ENCODE measurements around the gene HDAC9.

Gene HDAC9

GRCh38 chr7:18861514-18862118 is 366.1 kb downstream of the HDAC9 start:
- no peaks in the 10 kb centered on the region for H3K27me3 ChIP-seq (ENCODE audit: control insufficient read depth, low read length)
- TF ChIP-seq CTCF (IDR thresholded peaks at IDR 0.05; ENCODE audit: low read depth, low read length, poor library complexity, severe bottlenecking) (no peak), EZH2phosphoT487 (IDR thresholded peaks at IDR 0.05; ENCODE audit: borderline replicate concordance, low read length) (no peak)
- H3K4me3 ChIP-seq (ENCODE audit: low read length) = no peak overlapping the region

GRCh38 chr7:18864967-18865366 is 369.4 kb downstream of the HDAC9 start:
- H3K4me3 ChIP-seq (ENCODE audit: low read length) = no peak overlapping the region
- H3F3A ChIP-seq (ENCODE audit: control insufficient read depth, insufficient read depth) = no peaks in the 10 kb centered on the region
- H3K9me3 ChIP-seq (ENCODE audit: control insufficient read depth, insufficient read depth, low read length) = no peaks in the 10 kb centered on the region
- no peaks in the 10 kb centered on the region for H3K4me1 ChIP-seq (ENCODE audit: control insufficient read depth, low read length)
- no peaks in the 10 kb centered on the region for H3K36me3 ChIP-seq (ENCODE audit: control insufficient read depth, low read length)
- no peak overlapping the region for H3K27ac ChIP-seq (ENCODE audit: low read depth, low read length)
- no peaks in the 10 kb centered on the region for H4K20me1 ChIP-seq (ENCODE audit: control insufficient read depth, insufficient read depth, low read depth, low read length)
- no peak overlapping the region for H3K4me2 ChIP-seq (ENCODE audit: low read length)
- H3K9me2 ChIP-seq (replicated peaks; ENCODE audit: control insufficient read depth, low read length) = no peaks in the 10 kb centered on the region
- no peaks in the 10 kb centered on the region for H3K27me3 ChIP-seq (ENCODE audit: control insufficient read depth, low read length)
- TF ChIP-seq CTCF (IDR thresholded peaks at IDR 0.05; ENCODE audit: low read depth, low read length, poor library complexity, severe bottlenecking) (no peak), EZH2phosphoT487 (IDR thresholded peaks at IDR 0.05; ENCODE audit: borderline replicate concordance, low read length) (no peak)
- H3K79me2 ChIP-seq (ENCODE audit: control insufficient read depth, low read length) = no peaks in the 10 kb centered on the region

More at GRCh38 chr7:18861514-18862118, 366.1 kb downstream of the HDAC9 start:
- H3K9me2 ChIP-seq (replicated peaks; ENCODE audit: control insufficient read depth, low read length) = no peaks in the 10 kb centered on the region
- H3K27ac ChIP-seq (ENCODE audit: low read depth, low read length) = no peak overlapping the region
- H3K4me2 ChIP-seq (ENCODE audit: low read length) = no peak overlapping the region
- no peaks in the 10 kb centered on the region for H3K36me3 ChIP-seq (ENCODE audit: control insufficient read depth, low read length)
- H3F3A ChIP-seq (ENCODE audit: control insufficient read depth, insufficient read depth) = no peaks in the 10 kb centered on the region
- H3K4me1 ChIP-seq (ENCODE audit: control insufficient read depth, low read length) = no peaks in the 10 kb centered on the region
- H3K9me3 ChIP-seq (ENCODE audit: control insufficient read depth, insufficient read depth, low read length) = no peaks in the 10 kb centered on the region
- no peaks in the 10 kb centered on the region for H3K79me2 ChIP-seq (ENCODE audit: control insufficient read depth, low read length)
- no peaks in the 10 kb centered on the region for H4K20me1 ChIP-seq (ENCODE audit: control insufficient read depth, insufficient read depth, low read depth, low read length)

- no peak overlapping the region for H3K27ac ChIP-seq (ENCODE audit: low read depth, low read length)
Measured at GRCh38 chr7:18866359-18867036, 370.9 kb downstream of the HDAC9 start.

More at GRCh38 chr7:18866359-18867036, 370.9 kb downstream of the HDAC9 start:
- Histone ChIP-seq H3K9me3 (ENCODE audit: control insufficient read depth, insufficient read depth, low read length) (no peaks in the 10 kb centered on the region), H3K27me3 (ENCODE audit: control insufficient read depth, low read length) (no peaks in the 10 kb centered on the region), H3F3A (ENCODE audit: control insufficient read depth, insufficient read depth) (no peaks in the 10 kb centered on the region), H3K4me3 (ENCODE audit: low read length) (no peak overlapping the region), H3K79me2 (ENCODE audit: control insufficient read depth, low read length) (no peaks in the 10 kb centered on the region), H3K4me2 (ENCODE audit: low read length) (no peak overlapping the region), H3K36me3 (ENCODE audit: control insufficient read depth, low read length) (no peaks in the 10 kb centered on the region), H4K20me1 (ENCODE audit: control insufficient read depth, insufficient read depth, low read depth, low read length) (no peaks in the 10 kb centered on the region), H3K9me2 (replicated peaks; ENCODE audit: control insufficient read depth, low read length) (no peaks in the 10 kb centered on the region), H3K4me1 (ENCODE audit: control insufficient read depth, low read length) (no peaks in the 10 kb centered on the region)
- TF ChIP-seq CTCF (IDR thresholded peaks at IDR 0.05; ENCODE audit: low read depth, low read length, poor library complexity, severe bottlenecking) (no peak), EZH2phosphoT487 (IDR thresholded peaks at IDR 0.05; ENCODE audit: borderline replicate concordance, low read length) (no peak)

Measured in DOHH2 (cell line).